ENCODE data around the gene PIPOX. TPM values are rescaled to one million over a fixed set of nuclear protein-coding genes. Genes with fewer than 3 reads are reported as not detected.

Gene PIPOX
- polyA plus RNA-seq, 1 donor from 2014 or later: 4.4 TPM

DNA sequence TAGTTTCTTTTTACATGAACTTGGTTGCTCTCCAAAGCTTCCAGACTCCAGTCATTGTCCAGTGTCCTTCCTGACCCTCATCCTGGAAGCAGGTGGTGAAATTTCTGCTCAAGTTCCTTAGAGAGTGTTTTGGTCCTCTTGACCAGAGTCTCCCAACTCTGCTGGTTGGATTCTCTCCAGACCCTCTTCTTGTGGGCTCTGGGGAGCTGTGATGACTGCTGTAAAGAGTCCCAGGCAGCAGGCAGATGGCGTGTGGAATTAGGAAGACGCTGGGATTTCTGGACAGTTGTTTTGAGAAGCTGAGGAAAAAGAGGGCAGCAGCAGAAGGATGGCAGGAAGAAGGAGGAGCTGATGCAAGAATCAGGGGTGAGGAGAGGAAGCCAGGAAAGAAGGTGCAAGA lies 35.5 kb upstream of the PIPOX start:
- Histone ChIP-seq H3K79me2 (replicated peaks; ENCODE audit: insufficient read depth, low read length) (no peaks in the 10 kb centered on the region), H2AFZ (ENCODE audit: low read depth, low read length) (no peak overlapping the region), H3K4me3 (ENCODE audit: low read length) (no peak overlapping the region), H3K27me3 (ENCODE audit: insufficient read depth, low read depth, low read length) (peaks cover 21% of the 10 kb centered on the region), H4K20me1 (ENCODE audit: insufficient read depth) (no peaks in the 10 kb centered on the region), H3K4me2 (ENCODE audit: low read length) (no peak overlapping the region), H3K9me2 (ENCODE audit: insufficient read depth, low read length) (no peaks in the 10 kb centered on the region), H3K36me3 (ENCODE audit: insufficient read depth, low read length) (no peaks in the 10 kb centered on the region), H3F3A (ENCODE audit: insufficient read depth, low read length, poor library complexity, severe bottlenecking) (no peaks in the 10 kb centered on the region), H3K9me3 (ENCODE audit: low read length) (no peaks in the 10 kb centered on the region), H3K27ac (ENCODE audit: low read length) (no peak overlapping the region), H3K9ac (ENCODE audit: low read length) (no peak overlapping the region)
- no peak for TF ChIP-seq EZH2 (IDR thresholded peaks at IDR 0.05; ENCODE audit: borderline replicate concordance, insufficient read depth, low read length, poor library complexity, severe bottlenecking)

DNA sequence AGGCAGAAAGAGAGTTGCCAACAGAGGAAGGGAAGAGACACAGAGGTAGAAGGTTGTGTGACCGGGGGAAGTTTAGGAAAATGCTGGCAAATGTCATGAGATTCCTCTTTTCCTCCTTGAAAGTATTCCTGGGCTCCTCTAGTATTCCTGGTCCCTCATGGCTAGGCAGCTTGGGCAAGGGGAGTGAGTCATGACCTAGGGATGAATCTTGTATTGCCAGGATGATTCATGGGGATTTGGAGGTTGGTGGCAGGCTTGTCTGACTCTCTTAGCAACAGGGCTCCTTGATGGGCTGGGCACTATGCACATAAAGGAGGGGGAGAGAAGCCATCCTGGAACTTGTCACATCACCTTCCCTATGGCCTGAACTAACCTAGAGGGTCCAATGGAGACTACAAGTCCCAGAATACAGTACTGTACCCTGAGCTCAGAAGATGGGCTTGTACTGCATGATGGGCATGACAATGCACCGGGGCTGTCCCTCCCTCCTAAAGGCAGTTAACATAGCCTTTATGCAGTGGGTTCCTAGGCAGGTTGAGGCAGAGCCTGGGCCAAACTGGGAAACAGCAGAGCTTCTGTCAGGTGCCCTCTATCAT lies 35.0 kb upstream of the PIPOX start:
- no peak overlapping the region for H3K4me3 ChIP-seq (ENCODE audit: low read length)
- no peak overlapping the region for H2AFZ ChIP-seq (ENCODE audit: low read depth, low read length)
- TF ChIP-seq, protein P1, sequence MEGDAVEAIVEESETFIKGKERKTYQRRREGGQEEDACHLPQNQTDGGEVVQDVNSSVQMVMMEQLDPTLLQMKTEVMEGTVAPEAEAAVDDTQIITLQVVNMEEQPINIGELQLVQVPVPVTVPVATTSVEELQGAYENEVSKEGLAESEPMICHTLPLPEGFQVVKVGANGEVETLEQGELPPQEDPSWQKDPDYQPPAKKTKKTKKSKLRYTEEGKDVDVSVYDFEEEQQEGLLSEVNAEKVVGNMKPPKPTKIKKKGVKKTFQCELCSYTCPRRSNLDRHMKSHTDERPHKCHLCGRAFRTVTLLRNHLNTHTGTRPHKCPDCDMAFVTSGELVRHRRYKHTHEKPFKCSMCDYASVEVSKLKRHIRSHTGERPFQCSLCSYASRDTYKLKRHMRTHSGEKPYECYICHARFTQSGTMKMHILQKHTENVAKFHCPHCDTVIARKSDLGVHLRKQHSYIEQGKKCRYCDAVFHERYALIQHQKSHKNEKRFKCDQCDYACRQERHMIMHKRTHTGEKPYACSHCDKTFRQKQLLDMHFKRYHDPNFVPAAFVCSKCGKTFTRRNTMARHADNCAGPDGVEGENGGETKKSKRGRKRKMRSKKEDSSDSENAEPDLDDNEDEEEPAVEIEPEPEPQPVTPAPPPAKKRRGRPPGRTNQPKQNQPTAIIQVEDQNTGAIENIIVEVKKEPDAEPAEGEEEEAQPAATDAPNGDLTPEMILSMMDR (IDR thresholded peaks at IDR 0.05; ENCODE audit: poor library complexity, severe bottlenecking): no peak
- no peak for TF ChIP-seq SMC3 (conservative IDR thresholded peaks at IDR 0.05; ENCODE audit: poor library complexity)
- no peak for TF ChIP-seq TAF1 (IDR thresholded peaks at IDR 0.05; ENCODE audit: low read depth)
- TF ChIP-seq, protein P2, sequence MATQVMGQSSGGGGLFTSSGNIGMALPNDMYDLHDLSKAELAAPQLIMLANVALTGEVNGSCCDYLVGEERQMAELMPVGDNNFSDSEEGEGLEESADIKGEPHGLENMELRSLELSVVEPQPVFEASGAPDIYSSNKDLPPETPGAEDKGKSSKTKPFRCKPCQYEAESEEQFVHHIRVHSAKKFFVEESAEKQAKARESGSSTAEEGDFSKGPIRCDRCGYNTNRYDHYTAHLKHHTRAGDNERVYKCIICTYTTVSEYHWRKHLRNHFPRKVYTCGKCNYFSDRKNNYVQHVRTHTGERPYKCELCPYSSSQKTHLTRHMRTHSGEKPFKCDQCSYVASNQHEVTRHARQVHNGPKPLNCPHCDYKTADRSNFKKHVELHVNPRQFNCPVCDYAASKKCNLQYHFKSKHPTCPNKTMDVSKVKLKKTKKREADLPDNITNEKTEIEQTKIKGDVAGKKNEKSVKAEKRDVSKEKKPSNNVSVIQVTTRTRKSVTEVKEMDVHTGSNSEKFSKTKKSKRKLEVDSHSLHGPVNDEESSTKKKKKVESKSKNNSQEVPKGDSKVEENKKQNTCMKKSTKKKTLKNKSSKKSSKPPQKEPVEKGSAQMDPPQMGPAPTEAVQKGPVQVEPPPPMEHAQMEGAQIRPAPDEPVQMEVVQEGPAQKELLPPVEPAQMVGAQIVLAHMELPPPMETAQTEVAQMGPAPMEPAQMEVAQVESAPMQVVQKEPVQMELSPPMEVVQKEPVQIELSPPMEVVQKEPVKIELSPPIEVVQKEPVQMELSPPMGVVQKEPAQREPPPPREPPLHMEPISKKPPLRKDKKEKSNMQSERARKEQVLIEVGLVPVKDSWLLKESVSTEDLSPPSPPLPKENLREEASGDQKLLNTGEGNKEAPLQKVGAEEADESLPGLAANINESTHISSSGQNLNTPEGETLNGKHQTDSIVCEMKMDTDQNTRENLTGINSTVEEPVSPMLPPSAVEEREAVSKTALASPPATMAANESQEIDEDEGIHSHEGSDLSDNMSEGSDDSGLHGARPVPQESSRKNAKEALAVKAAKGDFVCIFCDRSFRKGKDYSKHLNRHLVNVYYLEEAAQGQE (IDR thresholded peaks at IDR 0.05; ENCODE audit: borderline replicate concordance): no peak
- no peak for TF ChIP-seq EP300 (conservative IDR thresholded peaks at IDR 0.05; ENCODE audit: poor library complexity, severe bottlenecking)
- TF ChIP-seq MXI1 (conservative IDR thresholded peaks at IDR 0.05; ENCODE audit: poor library complexity, severe bottlenecking): no peak
- no peak for TF ChIP-seq EZH2 (IDR thresholded peaks at IDR 0.05; ENCODE audit: borderline replicate concordance, insufficient read depth, low read length, poor library complexity, severe bottlenecking)
- TF ChIP-seq RAD21 (conservative IDR thresholded peaks at IDR 0.05): no peak
- no peak for TF ChIP-seq POLR2AphosphoS5 (IDR thresholded peaks at IDR 0.05)
- H3K9me3 ChIP-seq (ENCODE audit: low read length): no peaks in the 10 kb centered on the region
- no peak overlapping the region for H3K4me2 ChIP-seq (ENCODE audit: low read length)
- H3K27me3 ChIP-seq (ENCODE audit: insufficient read depth, low read depth, low read length): peaks cover 21% of the 10 kb centered on the region
- no peaks in the 10 kb centered on the region for H4K20me1 ChIP-seq (ENCODE audit: insufficient read depth)
- no peaks in the 10 kb centered on the region for H3K9me2 ChIP-seq (ENCODE audit: insufficient read depth, low read length)
- no peaks in the 10 kb centered on the region for H3K36me3 ChIP-seq (ENCODE audit: insufficient read depth, low read length)
- no peak overlapping the region for H3K27ac ChIP-seq (ENCODE audit: low read length)
- H3K9ac ChIP-seq (ENCODE audit: low read length): no peak overlapping the region
- no peaks in the 10 kb centered on the region for H3F3A ChIP-seq (ENCODE audit: insufficient read depth, low read length, poor library complexity, severe bottlenecking)
- H3K79me2 ChIP-seq (replicated peaks; ENCODE audit: insufficient read depth, low read length): no peaks in the 10 kb centered on the region

Measured in neural cell (in vitro differentiated cells).